ENCODE results near the gene CEP170. TPM values are rescaled to one million over a fixed set of nuclear protein-coding genes. Genes with fewer than 3 reads are reported as not detected.

CEP170 gene
- total RNA-seq, 1 donor from 2014 or later = 86.5 TPM

DNA sequence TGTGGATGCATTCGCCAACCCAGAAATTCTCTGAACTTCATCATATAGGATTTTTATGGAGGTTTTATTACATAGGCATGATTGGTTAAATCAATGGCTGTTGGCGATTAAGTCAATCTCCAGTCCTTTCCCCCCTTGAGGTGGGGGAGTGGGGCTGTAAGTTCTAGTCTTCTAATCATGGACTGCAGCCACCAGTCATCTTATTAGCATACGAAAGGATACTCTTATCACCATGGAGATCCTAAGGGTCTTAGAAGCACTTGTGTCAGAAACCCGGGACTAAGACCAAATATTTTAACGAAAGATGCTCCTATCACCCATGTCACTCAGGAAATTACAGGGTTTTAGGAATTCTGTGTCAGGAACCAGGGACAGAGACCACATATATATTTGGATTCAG, 37.0 kb upstream of the CEP170 start:
- DNase-seq = no peak
- intact Hi-C loops (cut with DNase I) = no loop called here
- H3K36me3 ChIP-seq = peaks cover 18% of the 10 kb centered on the region
- no peaks in the 10 kb centered on the region for H3K27me3 ChIP-seq
- no peak overlapping the region for H3K4me3 ChIP-seq
- TF ChIP-seq, protein P1, sequence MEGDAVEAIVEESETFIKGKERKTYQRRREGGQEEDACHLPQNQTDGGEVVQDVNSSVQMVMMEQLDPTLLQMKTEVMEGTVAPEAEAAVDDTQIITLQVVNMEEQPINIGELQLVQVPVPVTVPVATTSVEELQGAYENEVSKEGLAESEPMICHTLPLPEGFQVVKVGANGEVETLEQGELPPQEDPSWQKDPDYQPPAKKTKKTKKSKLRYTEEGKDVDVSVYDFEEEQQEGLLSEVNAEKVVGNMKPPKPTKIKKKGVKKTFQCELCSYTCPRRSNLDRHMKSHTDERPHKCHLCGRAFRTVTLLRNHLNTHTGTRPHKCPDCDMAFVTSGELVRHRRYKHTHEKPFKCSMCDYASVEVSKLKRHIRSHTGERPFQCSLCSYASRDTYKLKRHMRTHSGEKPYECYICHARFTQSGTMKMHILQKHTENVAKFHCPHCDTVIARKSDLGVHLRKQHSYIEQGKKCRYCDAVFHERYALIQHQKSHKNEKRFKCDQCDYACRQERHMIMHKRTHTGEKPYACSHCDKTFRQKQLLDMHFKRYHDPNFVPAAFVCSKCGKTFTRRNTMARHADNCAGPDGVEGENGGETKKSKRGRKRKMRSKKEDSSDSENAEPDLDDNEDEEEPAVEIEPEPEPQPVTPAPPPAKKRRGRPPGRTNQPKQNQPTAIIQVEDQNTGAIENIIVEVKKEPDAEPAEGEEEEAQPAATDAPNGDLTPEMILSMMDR (IDR thresholded peaks at IDR 0.05) = no peak
- ATAC-seq = no peak
- H3K4me1 ChIP-seq = peaks cover 15% of the 10 kb centered on the region
- no peak overlapping the region for H3K27ac ChIP-seq
- peaks cover 4% of the 10 kb centered on the region for H3K9me3 ChIP-seq

GRCh38 chr1:243291292-243291691, 36.2 kb upstream of the CEP170 start:
- intact Hi-C loops (cut with DNase I) = no loop called here
- no peak for ATAC-seq
- no peak overlapping the region for H3K27ac ChIP-seq
- peaks cover 21% of the 10 kb centered on the region for H3K4me1 ChIP-seq
- H3K27me3 ChIP-seq = no peaks in the 10 kb centered on the region
- H3K4me3 ChIP-seq = no peak overlapping the region
- TF ChIP-seq, protein P1 (IDR thresholded peaks at IDR 0.05) = no peak
- H3K9me3 ChIP-seq = peaks cover 4% of the 10 kb centered on the region
- peaks cover 21% of the 10 kb centered on the region for H3K36me3 ChIP-seq
- DNase-seq = no peak

- H3K36me3 ChIP-seq = peaks cover 32% of the 10 kb centered on the region
- H3K4me1 ChIP-seq = peaks cover 33% of the 10 kb centered on the region
- TF ChIP-seq, protein P1 (IDR thresholded peaks at IDR 0.05) = no peak
- intact Hi-C loops (cut with DNase I) = no loop called here
- peak overlapping the region; percentile 56 for H3K27ac ChIP-seq
- DNase-seq = no peak
- no peaks in the 10 kb centered on the region for H3K27me3 ChIP-seq
- no peaks in the 10 kb centered on the region for H3K9me3 ChIP-seq
- no peak for ATAC-seq
- H3K4me3 ChIP-seq = no peak overlapping the region
Observed at GRCh38 chr1:243288062-243288461, 33.0 kb upstream of the CEP170 start.

- intact Hi-C loops (cut with DNase I) = no loop called here
- peak; percentile 91 for ATAC-seq
- Histone ChIP-seq H3K4me3 (no peak overlapping the region), H3K4me1 (peaks cover 33% of the 10 kb centered on the region), H3K27me3 (no peaks in the 10 kb centered on the region), H3K36me3 (peaks cover 34% of the 10 kb centered on the region), H3K9me3 (no peaks in the 10 kb centered on the region), H3K27ac (peak overlapping the region; percentile 56)
- DNase-seq = no peak
- TF ChIP-seq, protein P1 (IDR thresholded peaks at IDR 0.05) = no peak
Observed at GRCh38 chr1:243287652-243288051, 32.6 kb upstream of the CEP170 start.

DNA sequence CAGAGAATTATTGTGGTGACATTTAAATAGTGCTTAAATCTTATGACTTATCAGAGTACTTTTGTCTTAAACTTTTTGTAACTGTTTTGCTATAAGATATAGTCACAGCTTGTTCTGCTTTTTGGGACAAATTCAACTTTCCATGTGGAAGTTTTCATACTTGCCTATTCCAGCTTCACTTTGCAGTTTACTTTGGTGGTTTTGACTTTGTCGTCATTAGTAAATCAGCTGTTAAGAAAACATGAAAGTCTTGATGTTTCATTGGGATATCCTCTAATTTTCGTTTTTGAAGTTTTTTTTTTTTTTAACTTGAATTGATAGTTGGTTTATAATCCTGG, 32.0 kb upstream of the CEP170 start:
- intact Hi-C loops (cut with DNase I) = no loop called here
- H3K9me3 ChIP-seq = no peaks in the 10 kb centered on the region
- H3K4me3 ChIP-seq = no peak overlapping the region
- H3K4me1 ChIP-seq = peaks cover 33% of the 10 kb centered on the region
- no peaks in the 10 kb centered on the region for H3K27me3 ChIP-seq
- peak overlapping the region; percentile 56 for H3K27ac ChIP-seq
- H3K36me3 ChIP-seq = peaks cover 38% of the 10 kb centered on the region
- TF ChIP-seq, protein P1 (IDR thresholded peaks at IDR 0.05) = no peak
- no peak for DNase-seq
- no peak for ATAC-seq
